A673 (cell line): ENCODE measurements around the gene PNMA8A. TPM values are rescaled to one million over a fixed set of nuclear protein-coding genes. Genes with fewer than 3 reads are reported as not detected.

ENCODE experiments used
- BruUV-seq: library from RNA; stranded (reverse); fragments of 400-500 nt; replicated peaks from 2 replicates; lab custom pipeline; 2021; lab: Mats Ljungman, UMichigan
- CTCF ChIA-PET: fragments of 300-600 bp; sonication (Branson Sonifier 250); formaldehyde crosslinking; loops from one replicate; lab custom pipeline; 2022; ENCODE audit warnings: antibody characterized with exemption; lab: Charles Lee
- POLR2A ChIA-PET: fragments of 300-600 bp; sonication (Branson Sonifier 250); formaldehyde crosslinking; loops from one replicate; lab custom pipeline; 2022; ENCODE audit warnings: antibody characterized with exemption; ENCODE audit not compliant: low non-redundant PET; lab: Charles Lee
- DNase-seq: peaks from one replicate; pipeline ENCODE4 v3.0.0-alpha.2; 2015; ENCODE audit warnings: low spot score
- H3K27ac ChIP-seq: fragments of 200-600 bp; sonication (generic); 2 replicates; pipeline ENCODE4 v1.5.1; 2016; ENCODE audit warnings: mixed run types, low read depth, mild to moderate bottlenecking, mixed read lengths, antibody characterized with exemption, low read length; ENCODE audit not compliant: poor library complexity, severe bottlenecking
- H3K27me3 ChIP-seq: fragments of 200-600 bp; sonication (generic); replicated peaks from 2 replicates; pipeline ENCODE4 v1.6.1; 2017; ENCODE audit warnings: mixed run types, low read depth, mild to moderate bottlenecking, mixed read lengths, antibody characterized with exemption, low read length; ENCODE audit not compliant: insufficient read depth, poor library complexity
- H3K36me3 ChIP-seq: fragments of 200-600 bp; sonication (generic); 2 replicates; pipeline ENCODE4 v1.6.1; 2016; ENCODE audit warnings: mixed run types, mild to moderate bottlenecking, mixed read lengths, antibody characterized with exemption, low read length; ENCODE audit not compliant: insufficient read depth, poor library complexity, severe bottlenecking
- H3K4me1 ChIP-seq: fragments of 200-600 bp; sonication (generic); 2 replicates; pipeline ENCODE4 v1.6.1; 2017; ENCODE audit warnings: mixed run types, mild to moderate bottlenecking, mixed read lengths, antibody characterized with exemption, low read length; ENCODE audit not compliant: insufficient read depth, poor library complexity, severe bottlenecking
- H3K4me3 ChIP-seq: fragments of 200-600 bp; sonication (generic); 2 replicates; pipeline ENCODE4 v1.5.1; 2016; ENCODE audit warnings: low read depth, mixed run types, mild to moderate bottlenecking, mixed read lengths, low read length; ENCODE audit not compliant: poor library complexity, severe bottlenecking
- H3K9me3 ChIP-seq: fragments of 200-600 bp; sonication (generic); 2 replicates; pipeline ENCODE4 v1.6.1; 2016; ENCODE audit warnings: mixed run types, low read depth, mild to moderate bottlenecking, mixed read lengths, antibody characterized with exemption, low read length; ENCODE audit not compliant: poor library complexity, severe bottlenecking
- EZH2 ChIP-seq: fragments of 200-600 bp; sonication (generic); IDR thresholded peaks from 2 replicates; pipeline ENCODE4 v1.6.1; 2017; ENCODE audit warnings: borderline replicate concordance, low read depth, mild to moderate bottlenecking, mixed read lengths, antibody characterized with exemption, low read length; ENCODE audit not compliant: poor library complexity, severe bottlenecking
- intact Hi-C: fragments of 100-400 bp; cut with micrococcal nuclease; formaldehyde crosslinking; loops from one replicate; pipeline ENCODE4 v1.10.0; 2022; ENCODE audit not compliant: unreplicated experiment
- total RNA-seq: library from RNA; stranded (reverse); gene quantifications from 2 replicates; pipeline ENCODE4 v1.2.3, GENCODE V29; 2021
- TF ChIP-seq, protein P1 (sequence below): fragments of 300-800, 200-600 bp; sonication (generic); conservative IDR thresholded peaks from 2 replicates; pipeline ENCODE4 v1.5.1; 2017; ENCODE audit warnings: low read depth, mild to moderate bottlenecking, antibody characterized with exemption, low read length, moderate library complexity, mixed read lengths

PNMA8A gene
- total RNA-seq, 1 experiment from 2014 or later, result 12.8 TPM

- no peaks in the 10 kb centered on the region for H3K27me3 ChIP-seq
- H3K9me3 ChIP-seq, result no peaks in the 10 kb centered on the region
- intact Hi-C loops, result no loop called here
- no peak overlapping the region for H3K4me3 ChIP-seq
- TF ChIP-seq, protein P1, sequence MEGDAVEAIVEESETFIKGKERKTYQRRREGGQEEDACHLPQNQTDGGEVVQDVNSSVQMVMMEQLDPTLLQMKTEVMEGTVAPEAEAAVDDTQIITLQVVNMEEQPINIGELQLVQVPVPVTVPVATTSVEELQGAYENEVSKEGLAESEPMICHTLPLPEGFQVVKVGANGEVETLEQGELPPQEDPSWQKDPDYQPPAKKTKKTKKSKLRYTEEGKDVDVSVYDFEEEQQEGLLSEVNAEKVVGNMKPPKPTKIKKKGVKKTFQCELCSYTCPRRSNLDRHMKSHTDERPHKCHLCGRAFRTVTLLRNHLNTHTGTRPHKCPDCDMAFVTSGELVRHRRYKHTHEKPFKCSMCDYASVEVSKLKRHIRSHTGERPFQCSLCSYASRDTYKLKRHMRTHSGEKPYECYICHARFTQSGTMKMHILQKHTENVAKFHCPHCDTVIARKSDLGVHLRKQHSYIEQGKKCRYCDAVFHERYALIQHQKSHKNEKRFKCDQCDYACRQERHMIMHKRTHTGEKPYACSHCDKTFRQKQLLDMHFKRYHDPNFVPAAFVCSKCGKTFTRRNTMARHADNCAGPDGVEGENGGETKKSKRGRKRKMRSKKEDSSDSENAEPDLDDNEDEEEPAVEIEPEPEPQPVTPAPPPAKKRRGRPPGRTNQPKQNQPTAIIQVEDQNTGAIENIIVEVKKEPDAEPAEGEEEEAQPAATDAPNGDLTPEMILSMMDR, result no peak
- TF ChIP-seq EZH2, result no peak
- peaks cover 7% of the 10 kb centered on the region for H3K4me1 ChIP-seq
- ChIA-PET CTCF (no interaction called here), POLR2A (no interaction called here)
- no peaks in the 10 kb centered on the region for H3K36me3 ChIP-seq
- no peak overlapping the region for H3K27ac ChIP-seq
- BruUV-seq, result no TSS peak
- no peak for DNase-seq
Observed at GRCh38 chr19:46427518-46428045, 43.8 kb downstream of the PNMA8A start.

GRCh38 chr19:46426506-46427162, 44.7 kb downstream of the PNMA8A start:
- no peaks in the 10 kb centered on the region for H3K27me3 ChIP-seq
- peak overlapping the region; percentile 35 for H3K27ac ChIP-seq
- ChIA-PET CTCF (interaction anchor here (0.6 kb wide), 1 partner anchor 439 kb away, joined by 7 read pairs; no protein-coding TSS in a partner anchor), POLR2A (no interaction called here)
- H3K9me3 ChIP-seq, result no peaks in the 10 kb centered on the region
- no peak for TF ChIP-seq EZH2
- TF ChIP-seq, protein P1, result no peak
- no peaks in the 10 kb centered on the region for H3K36me3 ChIP-seq
- intact Hi-C loops, result no loop called here
- H3K4me3 ChIP-seq, result peak overlapping the region; percentile 57
- H3K4me1 ChIP-seq, result peaks cover 7% of the 10 kb centered on the region
- no TSS peak for BruUV-seq
- DNase-seq, result peak; percentile 90

GRCh38 chr19:46426035-46426505, 45.3 kb downstream of the PNMA8A start:
- H3K27ac ChIP-seq, result peak overlapping the region; percentile 35
- intact Hi-C loops, result no loop called here
- H3K4me3 ChIP-seq, result peak overlapping the region; percentile 57
- POLR2A ChIA-PET, result no interaction called here
- no peaks in the 10 kb centered on the region for H3K27me3 ChIP-seq
- TF ChIP-seq EZH2, result no peak
- H3K9me3 ChIP-seq, result no peaks in the 10 kb centered on the region
- no TSS peak for BruUV-seq
- CTCF ChIA-PET, result no interaction called here
- H3K4me1 ChIP-seq, result peaks cover 7% of the 10 kb centered on the region
- DNase-seq, result peak; percentile 58
- H3K36me3 ChIP-seq, result no peaks in the 10 kb centered on the region
